Glomerular visceral epithelial cell (primary cell): ENCODE data around the gene OCLN.
A peak's percentile ranks its signal among the peaks of the same experiment; 100 is the strongest.
"Not testable (repeated sequence)": the region's sequence is repeated elsewhere in the genome, so short reads cannot be mapped to it uniquely, and the experiment has no call there.

Experiments used
- DNase-seq: peaks from one replicate; pipeline ENCODE4 v3.0.0-alpha.2; 2016; ENCODE audit errors: extremely low spot score

OCLN gene

DNA sequence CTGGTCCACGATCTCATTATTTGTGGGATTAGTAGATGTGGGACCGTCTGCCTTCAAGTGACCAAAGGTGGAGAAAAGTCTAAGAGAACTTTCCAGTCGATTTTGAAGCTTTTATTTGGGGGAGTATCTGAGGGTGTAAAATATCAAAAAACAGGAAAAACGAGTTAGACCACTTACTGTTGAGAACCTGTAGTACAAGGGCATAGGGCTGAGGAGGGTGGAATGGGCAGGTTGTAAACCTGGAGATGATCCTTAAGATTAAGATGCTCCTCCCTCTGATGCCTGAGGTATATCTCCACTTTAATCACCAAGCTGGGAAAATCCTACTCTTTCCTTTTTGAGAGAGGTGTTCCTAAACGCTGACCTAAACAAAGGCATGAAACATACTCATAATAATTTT lies 35.4 kb downstream of the OCLN start:
- DNase-seq = no peak

DNA sequence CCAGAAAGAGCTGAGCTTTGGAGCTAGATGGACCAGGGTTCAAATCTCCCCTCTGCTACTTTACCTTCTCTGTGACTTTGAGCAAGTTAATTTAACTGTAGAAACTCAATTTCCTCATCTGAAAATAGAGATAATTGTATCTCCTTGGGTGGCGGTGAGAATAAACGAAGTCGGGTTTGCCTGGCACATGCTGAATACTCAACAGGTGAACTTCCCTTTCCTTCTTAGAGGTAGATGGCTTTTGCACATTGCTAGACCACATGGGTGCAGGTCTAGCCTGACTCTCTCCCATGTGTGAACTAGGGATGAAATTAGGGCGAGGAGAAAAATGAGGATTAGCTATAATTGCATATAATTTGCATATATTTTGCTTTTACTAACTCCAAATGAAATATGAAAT lies 36.0 kb downstream of the OCLN start:
- DNase-seq = no peak

- DNase-seq = no peak
These were observed 38.2 kb downstream of the OCLN start for GRCh38 chr5:69530561-69531405.

DNA sequence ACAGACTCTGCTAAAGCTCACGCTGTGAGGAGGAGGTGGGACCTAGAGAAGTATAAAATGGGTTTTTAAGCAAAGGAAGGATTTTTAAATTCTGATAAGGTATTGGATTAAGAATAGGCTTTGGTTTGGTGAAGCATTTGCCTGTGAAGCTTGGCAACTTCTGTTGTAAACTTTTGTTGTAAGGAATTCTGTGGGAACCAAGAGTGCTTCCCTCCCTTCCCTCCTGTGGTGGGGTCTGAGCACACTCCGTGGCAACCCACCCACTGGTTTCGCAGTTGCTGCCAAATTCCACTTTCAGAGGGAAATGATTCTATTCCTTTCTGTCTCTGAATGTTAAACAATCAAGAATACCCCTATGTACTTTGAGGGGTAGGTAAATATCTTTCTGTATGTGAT lies 38.8 kb downstream of the OCLN start:
- no peak for DNase-seq

DNA sequence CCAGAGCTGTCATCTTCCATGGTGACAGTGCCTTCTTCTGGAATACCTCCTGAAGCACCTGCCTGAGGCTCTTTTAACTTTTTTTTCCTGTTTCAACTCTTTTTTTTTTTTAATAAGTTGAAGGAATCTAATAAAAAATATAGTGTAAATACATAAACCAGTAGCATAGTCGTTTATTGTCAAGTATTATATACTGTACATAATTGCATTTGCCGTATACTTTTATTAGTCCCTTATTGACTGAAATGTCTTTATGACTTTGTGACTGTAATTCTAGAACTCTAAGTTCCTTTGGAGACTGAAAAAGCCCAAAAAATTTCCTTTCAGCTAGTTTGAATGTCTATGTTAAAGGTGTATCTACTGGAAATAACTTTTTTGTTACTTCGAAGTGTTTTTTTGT lies 45.3 kb downstream of the OCLN start:
- DNase-seq = not testable (repeated sequence)

DNA sequence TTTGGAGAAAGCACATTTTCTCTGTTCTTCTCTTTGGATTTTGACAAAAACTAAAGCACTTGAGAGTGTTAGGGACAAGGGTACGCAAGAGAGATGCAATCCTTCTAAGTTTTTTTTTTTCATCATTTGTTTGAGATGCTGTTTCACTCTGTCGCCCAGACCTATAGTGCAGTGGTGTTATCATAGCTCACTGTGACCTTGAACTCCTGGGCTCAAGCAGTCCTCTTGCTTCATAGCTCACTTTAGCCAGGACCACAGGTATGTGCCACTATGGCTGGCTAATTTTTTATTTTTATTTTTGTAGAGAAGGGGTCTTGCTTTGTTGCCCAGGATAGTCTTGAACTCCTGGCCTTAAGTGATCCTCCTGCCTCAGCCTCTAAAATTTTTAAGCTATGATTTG lies 46.1 kb downstream of the OCLN start:
- DNase-seq = not testable (repeated sequence)

DNA sequence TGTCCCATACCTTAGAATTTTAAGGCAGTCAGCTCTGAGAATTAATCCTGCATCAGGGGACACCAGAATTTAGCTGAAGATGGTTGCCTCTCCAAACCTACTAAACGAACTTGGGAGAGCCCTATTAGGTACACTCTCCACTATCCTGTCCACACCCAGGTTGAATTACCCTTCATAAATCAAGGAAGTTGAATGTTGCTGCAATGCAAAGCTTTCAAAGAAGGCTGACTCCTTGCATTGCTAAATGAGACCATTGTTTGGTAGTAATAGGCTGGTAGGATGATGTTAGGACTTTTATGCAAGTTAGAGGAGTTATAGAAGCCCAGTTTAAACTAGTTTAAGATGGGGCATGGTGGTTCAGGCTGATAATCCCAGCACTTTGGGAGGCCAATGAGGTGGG lies 48.8 kb downstream of the OCLN start:
- DNase-seq = not testable (repeated sequence)

- not testable (repeated sequence) for DNase-seq
These were observed 50.4 kb downstream of the OCLN start for GRCh38 chr5:69542838-69543618.

- not testable (repeated sequence) for DNase-seq
These were observed 52.0 kb downstream of the OCLN start for GRCh38 chr5:69544602-69545001.

DNA sequence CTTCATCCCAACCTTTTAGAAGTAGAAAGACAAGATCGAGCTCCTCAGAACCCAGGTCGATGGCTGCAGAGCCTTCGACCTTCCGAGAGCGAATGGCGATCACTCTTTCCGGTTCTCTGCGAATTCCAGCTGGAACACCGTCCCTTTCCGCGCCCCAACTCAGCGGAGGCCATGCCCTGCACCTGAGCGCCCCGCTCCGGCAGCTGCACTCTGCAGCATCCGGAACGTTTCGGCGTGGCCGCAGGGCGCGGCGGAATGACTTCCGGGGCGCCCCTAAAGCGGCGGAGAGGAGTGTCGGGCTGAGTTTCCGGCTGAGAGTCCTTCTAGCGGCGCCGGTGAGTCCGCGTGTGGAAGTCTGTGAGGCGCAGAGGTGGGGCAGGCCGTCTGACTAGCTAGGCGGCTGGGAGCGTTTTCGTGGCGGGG lies 67.3 kb downstream of the OCLN start, which contains the start of gene GTF2H2C:
Gene GTF2H2C, plus strand, starts transcription at position 284 of the 423 bp plus-strand sequence. CDS start 4,942 bp downstream, outside the sequence.
- peak; percentile 79 for DNase-seq

GRCh38 chr5:69560587-69561431 lies 68.2 kb downstream of the OCLN start:
- DNase-seq = peak; percentile 17

- DNase-seq = not testable (repeated sequence)
These were observed 73.6 kb downstream of the OCLN start for GRCh38 chr5:69566172-69566571.

DNA sequence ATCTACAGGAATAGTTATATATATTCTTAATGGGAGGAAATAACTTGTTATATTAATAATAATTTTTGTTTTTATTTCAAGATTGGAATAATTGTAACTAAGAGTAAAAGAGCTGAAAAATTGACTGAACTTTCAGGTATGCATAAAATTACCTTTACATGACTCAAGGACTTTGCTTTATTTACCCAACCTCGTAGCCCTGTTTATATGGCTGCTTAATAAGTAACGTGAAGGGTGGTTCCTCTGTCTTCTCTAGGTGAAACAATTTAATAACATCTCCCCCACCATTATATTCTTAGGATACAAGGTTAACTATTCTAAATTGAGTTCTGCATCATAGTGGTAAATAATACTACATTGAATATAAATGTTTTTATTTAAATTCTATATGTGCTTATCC lies 75.5 kb downstream of the OCLN start:
- not testable (repeated sequence) for DNase-seq

DNA sequence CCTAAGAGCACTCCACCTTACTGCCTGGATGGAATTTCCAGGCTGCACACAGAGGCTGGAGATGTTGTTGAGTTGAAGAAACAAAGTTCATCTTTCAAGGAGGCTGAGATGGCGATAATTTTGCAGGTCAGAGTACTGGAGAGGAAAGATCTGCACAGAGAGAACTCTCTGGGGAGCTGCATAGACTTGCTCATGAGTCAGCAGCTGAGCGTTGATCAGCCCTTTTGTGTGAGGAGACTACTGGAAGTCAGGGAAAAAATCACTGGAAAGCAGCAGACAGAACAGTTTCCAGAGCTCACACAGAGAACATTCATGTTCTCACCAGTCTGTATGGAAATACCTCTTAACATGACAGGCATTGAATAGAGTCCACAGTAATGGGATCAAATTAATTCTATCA lies 90.8 kb downstream of the OCLN start:
- DNase-seq = not testable (repeated sequence)

- not testable (repeated sequence) for DNase-seq
These were observed 103.7 kb downstream of the OCLN start for GRCh38 chr5:69596114-69596840.

DNA sequence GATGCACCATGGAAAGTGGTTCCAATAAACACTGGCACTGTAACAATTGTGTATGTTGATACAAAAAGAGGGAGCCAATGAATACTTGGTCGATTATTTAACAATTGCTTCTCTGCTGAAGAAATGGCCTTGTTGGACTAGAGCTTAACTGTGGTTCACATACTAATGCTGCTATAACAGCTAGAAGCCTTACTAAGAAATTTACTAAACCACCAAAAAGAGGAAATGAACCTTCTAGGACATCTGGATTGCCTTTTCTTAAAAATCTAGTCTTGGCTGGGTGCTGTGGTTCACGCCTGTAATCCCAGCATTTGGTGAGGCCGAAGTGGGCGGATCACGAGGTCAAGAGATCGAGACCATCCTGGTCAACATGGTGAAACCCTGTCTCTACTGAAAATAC lies 109.4 kb downstream of the OCLN start:
- DNase-seq = not testable (repeated sequence)

- not testable (repeated sequence) for DNase-seq
These were observed 114.2 kb downstream of the OCLN start for GRCh38 chr5:69606839-69607238.
